Dermis microvascular lymphatic vessel endothelial cell (primary cell): ENCODE data around the gene SHISAL1. TPM values are rescaled to one million over a fixed set of nuclear protein-coding genes. Genes with fewer than 3 reads are reported as not detected.
"Not testable (repeated sequence)": the region's sequence is repeated elsewhere in the genome, so short reads cannot be mapped to it uniquely, and the experiment has no call there.

Source experiments
- DNase-seq, 2 donors: peaks; one replicate each; pipeline versions ENCODE4 v3.0.0 to v3.0.0-alpha.2; 2010; ENCODE audit warnings: low read depth in 2 of 2
- total RNA-seq: library from RNA; depleted of rRNA; stranded (reverse); fragments of >200 nt; gene quantifications from 2 replicates; pipeline ENCODE4 v1.2.1, GENCODE V29; 2014

SHISAL1 gene
- total RNA-seq, 1 donor from 2014 or later = under 0.01 TPM

- not testable (repeated sequence) for DNase-seq
Observed at GRCh38 chr22:44302363-44302762, 10.4 kb downstream of the SHISAL1 start.

GRCh38 chr22:44301039-44301438 lies 11.7 kb downstream of the SHISAL1 start:
- no peak for DNase-seq

DNA sequence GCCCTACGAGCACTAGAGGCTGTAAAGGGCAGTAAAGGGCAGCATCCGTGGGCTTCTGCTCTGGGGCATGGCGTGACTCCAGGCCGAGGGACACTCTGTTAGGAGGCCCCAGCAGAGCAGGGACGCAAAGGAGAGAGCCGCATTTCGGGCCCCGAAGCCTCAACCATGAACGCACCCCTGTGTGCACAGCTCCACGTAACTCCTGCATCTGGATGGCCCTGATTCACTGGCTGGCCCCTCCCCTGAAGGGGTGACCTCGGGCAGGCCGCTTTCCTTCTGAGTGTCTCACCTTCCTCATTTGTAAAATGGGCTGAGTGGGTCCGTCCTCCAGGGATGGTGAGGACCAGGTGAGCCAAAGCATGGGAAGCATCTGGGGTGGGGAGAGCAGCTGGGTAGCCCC lies 13.6 kb downstream of the SHISAL1 start:
- DNase-seq = no peak

- DNase-seq = no peak
Observed at GRCh38 chr22:44298406-44299091, 14.2 kb downstream of the SHISAL1 start.

DNA sequence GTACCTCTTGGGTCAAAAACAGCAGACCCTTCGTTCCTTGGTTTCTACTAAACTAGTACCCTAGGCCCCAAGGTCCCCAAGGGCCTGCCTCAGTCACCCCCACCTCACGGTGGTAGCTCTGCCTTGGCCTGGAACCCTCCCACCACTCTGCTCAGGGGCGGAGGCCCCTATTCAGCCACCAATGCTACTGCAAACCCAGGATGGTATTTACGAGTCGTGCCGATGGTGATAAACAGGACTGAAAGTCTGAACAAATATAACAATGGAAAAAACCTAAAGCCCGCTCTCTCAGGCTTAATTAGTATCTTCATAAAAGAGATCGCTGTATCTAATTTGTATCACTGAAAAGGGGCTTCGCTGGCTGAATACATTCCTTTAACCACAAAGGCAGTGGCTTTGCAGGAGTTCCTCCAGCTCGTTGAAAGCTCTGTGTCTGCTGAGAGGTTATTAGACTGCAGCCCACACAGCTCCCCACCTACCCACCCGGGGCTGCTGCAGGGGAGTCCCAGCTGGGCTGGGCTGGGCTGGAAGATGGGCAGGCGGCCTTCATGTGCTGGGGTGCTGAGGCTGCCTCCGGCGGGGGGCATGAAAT lies 15.2 kb downstream of the SHISAL1 start:
- no peak for DNase-seq

DNA sequence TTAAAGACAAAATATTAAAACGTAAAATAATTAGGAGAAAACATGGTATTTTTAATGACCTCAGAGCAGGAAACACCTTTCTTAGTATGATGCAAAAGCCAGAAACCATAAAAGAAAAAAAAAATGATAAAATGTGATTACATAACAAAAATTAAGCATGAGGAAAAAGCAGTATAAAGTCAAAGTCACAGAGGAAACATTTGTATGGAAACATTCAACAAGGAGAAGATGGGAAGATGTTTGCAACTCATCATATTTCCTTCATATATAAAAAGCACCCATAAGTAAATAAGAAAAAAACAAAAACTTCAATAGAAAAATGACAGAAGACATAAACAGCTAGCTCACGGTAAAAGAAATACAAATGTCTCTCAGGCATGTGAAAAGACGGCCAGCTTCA lies 17.3 kb downstream of the SHISAL1 start:
- DNase-seq = no peak

GRCh38 chr22:44293876-44294275 lies 18.9 kb downstream of the SHISAL1 start:
- DNase-seq = no peak

- no peak for DNase-seq
Observed at GRCh38 chr22:44293034-44293433, 19.7 kb downstream of the SHISAL1 start.

GRCh38 chr22:44292521-44292920 lies 20.2 kb downstream of the SHISAL1 start:
- DNase-seq = no peak

- no peak for DNase-seq
Observed at GRCh38 chr22:44291674-44292360, 20.9 kb downstream of the SHISAL1 start.

DNA sequence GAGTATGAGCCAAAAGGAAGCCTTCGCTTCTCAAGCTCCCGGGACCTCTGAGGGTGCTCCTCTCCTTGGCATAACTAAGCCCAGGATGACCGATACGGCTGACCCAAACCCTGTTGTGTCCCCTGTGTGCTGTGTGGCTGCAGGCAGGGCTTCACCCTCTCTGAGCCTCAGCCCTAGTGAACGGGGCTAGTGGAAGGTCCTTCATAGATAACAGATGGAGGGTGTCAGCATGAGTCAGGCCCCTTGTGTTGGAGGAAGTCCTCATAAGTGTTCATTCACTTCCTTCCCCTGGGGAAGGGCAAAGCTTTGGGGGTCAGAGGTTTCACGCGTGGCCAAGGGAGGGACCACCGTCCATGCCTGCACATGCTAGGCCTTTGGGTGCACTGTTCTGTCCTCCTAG lies 21.5 kb downstream of the SHISAL1 start:
- no peak for DNase-seq

- no peak for DNase-seq
Observed at GRCh38 chr22:44289414-44290171, 23.2 kb downstream of the SHISAL1 start.

- DNase-seq = no peak
Observed at GRCh38 chr22:44288913-44289312, 23.8 kb downstream of the SHISAL1 start.

DNA sequence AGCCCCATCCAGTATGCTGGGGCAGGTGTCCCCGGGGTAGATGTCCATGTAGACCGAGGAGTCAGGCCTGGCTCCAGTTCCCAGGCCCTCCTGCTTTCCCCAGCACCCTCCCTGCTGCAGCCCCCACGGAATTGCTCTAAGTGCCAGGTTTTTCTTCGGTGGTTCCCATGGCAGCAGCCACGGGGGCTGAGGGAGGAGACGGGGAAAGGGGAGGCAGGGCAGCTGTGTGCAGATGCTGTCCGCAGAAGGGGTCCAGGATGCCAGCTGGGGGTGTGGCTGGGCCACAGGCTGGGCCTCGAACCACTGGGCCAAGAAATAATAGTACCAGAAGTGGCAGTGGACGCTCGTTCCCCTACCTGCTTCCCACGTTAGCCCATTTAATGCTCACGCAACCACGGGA lies 25.0 kb downstream of the SHISAL1 start:
- no peak for DNase-seq

DNA sequence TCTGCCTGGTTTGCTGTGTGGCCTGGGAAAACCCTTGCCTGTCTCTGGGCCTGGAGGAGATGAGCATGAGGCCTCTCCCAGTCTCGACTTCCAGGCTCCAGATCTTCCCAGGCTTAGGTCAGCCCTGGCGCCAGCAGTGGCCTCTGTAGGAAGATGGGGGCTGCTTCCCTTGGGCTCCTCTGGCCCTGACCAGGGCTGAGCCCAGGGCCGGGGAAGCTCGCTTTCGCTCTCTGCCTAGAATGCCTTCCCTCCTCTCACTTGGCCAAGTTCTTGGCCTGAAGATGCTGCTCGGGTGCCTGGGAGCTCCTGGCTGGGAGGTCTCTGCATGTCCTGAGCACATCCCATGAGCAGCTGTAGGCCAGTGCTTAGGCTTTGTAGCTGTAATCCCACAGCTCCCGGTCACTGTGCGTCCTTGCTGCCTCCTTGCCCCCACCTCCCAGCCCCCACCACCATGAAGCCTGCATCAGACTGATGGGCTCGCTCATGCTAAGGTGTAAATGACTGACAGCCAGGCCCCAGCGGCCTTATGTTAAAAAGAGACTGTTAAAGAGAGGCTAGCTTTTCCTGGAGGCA lies 25.5 kb downstream of the SHISAL1 start:
- DNase-seq = no peak

DNA sequence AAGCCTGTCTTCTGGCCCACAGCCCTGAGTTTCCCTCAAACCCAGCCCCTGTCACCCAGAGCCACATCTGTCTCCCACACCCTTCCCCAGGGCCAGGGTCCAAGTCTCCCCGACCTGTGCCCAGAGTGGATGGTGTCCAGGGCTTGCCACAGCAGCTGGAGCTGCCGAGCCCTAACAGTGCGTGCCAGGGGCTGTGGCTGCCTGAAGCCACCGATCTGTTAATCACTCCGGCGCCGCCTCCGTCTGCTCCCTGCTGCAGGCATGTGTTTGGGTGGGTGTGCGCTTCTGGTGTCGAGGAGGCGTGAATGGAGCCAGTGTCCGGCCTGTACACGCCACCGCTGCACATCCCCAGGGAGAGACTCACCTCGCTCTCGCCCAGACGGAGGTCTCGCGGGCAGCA lies 26.1 kb downstream of the SHISAL1 start:
- no peak for DNase-seq

DNA sequence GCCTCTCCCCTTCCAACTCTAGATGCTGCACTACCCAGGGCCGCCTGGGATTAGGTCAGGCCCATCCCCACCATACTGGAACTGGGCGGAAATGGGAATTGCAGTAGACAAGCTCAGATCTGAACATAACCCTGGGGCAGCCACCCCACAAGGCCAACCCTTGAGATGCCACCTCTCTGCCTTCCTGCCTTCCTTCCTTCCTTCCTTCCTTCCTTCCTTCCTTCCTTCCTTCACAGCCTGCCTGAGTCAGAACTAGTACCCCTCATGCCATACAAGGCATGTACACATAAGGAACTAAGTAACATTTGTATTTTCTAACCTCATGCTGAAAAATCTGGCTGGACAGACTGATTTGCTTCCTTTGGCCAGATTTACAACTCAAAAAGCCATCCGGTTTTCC lies 28.0 kb downstream of the SHISAL1 start:
- no peak for DNase-seq

DNA sequence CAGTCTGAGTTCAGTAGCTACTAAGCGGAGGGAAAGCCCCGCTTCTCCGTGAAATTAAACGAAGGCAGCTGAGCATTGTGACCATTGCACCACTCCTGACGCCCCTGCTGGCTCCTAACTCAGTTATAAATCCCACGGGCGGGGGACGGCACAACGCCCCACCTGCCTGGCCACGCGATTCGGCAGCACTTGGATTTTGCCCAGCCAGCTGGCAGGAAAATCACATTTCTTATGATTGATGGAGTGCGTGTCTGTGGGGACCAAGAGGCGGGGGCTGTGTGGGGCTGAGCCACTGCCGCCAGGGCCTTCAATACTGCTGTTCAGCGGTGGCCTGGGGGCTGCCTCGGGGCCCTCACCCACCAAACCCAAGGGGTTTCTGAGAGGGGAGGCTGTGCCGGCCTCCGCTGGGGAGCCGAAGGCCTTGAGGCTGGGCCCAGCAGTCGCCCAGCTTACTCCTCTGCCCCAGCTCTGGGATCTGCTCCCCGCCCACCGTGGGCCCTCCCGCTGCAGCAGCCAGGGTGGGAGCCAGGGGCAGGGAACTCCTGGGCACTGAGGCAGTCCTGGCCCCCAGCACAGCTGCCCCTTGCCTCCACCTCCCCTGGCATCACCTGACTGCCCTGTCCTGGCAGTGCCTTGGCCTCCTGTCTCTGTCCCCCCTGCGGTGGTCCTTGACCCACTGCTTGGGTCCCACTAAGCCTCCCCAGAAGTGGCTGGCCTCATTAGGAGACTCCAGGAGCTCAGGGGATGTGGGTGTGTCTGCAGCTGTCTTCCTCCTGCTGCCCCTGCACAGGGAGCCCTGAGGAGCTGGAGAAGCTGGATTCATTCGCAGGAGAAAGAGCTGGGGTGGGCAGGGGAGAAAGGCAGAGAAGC lies 30.7 kb downstream of the SHISAL1 start:
- DNase-seq = no peak

DNA sequence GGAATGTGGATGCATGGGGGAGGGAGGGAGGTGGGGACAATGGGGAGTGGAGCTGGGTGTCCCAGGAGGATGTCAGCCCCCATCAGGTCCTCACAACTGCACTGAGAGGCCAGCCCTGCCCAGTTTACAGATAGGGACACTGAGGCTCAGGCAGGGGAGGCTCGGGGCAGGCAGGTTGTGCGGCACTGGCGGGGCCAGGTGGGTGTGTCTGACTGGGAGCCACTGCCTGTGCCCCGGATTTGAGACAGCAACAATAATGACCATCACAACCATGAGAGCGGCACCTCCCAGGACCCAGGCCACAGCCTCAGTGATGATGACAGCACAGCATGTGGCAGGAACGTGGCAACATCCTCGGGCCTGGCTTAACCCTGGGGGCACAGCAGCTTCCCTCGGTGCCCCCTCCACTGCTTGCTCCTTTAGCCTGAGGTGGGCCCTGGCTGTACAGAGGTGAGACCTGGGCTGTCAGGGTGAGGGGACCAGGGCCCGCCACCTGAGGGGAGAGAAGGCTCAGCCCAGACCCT lies 32.0 kb downstream of the SHISAL1 start:
- no peak for DNase-seq

- no peak for DNase-seq
Observed at GRCh38 chr22:44279069-44279360, 33.7 kb downstream of the SHISAL1 start.
